PC-9 (cell line): Measurements from ENCODE around the gene NT5C2. TPM values are rescaled to one million over a fixed set of nuclear protein-coding genes. Genes with fewer than 3 reads are reported as not detected.

Source experiments
- BruUV-seq: library from RNA; stranded (reverse); fragments of 400-500 nt; replicated peaks from 2 replicates; lab custom pipeline; 2021; lab: Mats Ljungman, UMichigan
- CTCF ChIA-PET: fragments of 300-600 bp; sonication (Branson Sonifier 250); formaldehyde crosslinking; loops from one replicate; lab custom pipeline; 2022; ENCODE audit warnings: antibody characterized with exemption; lab: Charles Lee
- POLR2A ChIA-PET: fragments of 300-600 bp; sonication (Branson Sonifier 250); formaldehyde crosslinking; loops from one replicate; lab custom pipeline; 2022; ENCODE audit warnings: antibody characterized with exemption; ENCODE audit not compliant: unreplicated experiment; lab: Charles Lee
- DNase-seq, 2 experiments: peaks; one replicate each; pipeline versions ENCODE4 v3.0.0 to v3.0.0-alpha.2; 2015 to 2022; ENCODE audit warnings: mixed read lengths in 1 of 2
- H2AFZ ChIP-seq: fragments of 200-600 bp; sonication (generic); 2 replicates; pipeline ENCODE4 v1.8.1; 2017; ENCODE audit warnings: antibody characterized with exemption
- H3F3A ChIP-seq: fragments of 200-600 bp; sonication (generic); 2 replicates; pipeline ENCODE4 v1.8.1; 2017; ENCODE audit warnings: antibody characterized with exemption, mild to moderate bottlenecking, low read depth; ENCODE audit not compliant: insufficient read depth
- H3K27ac ChIP-seq: fragments of 200-600 bp; sonication (generic); 2 replicates; pipeline ENCODE4 v1.6.1; 2016; ENCODE audit warnings: mixed run types
- H3K27me3 ChIP-seq: fragments of 200-600 bp; sonication (generic); 2 replicates; pipeline ENCODE4 v1.6.1; 2016; ENCODE audit warnings: low read depth, mixed run types; ENCODE audit not compliant: insufficient read depth
- H3K36me3 ChIP-seq: fragments of 200-600 bp; sonication (generic); 2 replicates; pipeline ENCODE4 v1.6.1; 2016; ENCODE audit warnings: low read depth, mixed run types
- H3K4me1 ChIP-seq: fragments of 200-600 bp; sonication (generic); replicated peaks from 2 replicates; pipeline ENCODE4 v1.6.1; 2016; ENCODE audit warnings: mixed run types; ENCODE audit not compliant: insufficient read depth
- H3K4me2 ChIP-seq: fragments of 200-600 bp; sonication (generic); 2 replicates; pipeline ENCODE4 v1.6.1; 2017; ENCODE audit warnings: mixed run types
- H3K4me3 ChIP-seq: fragments of 200-600 bp; sonication (generic); 2 replicates; pipeline ENCODE4 v1.6.1; 2016; ENCODE audit warnings: mixed run types
- H3K79me2 ChIP-seq: fragments of 200-600 bp; sonication (generic); 2 replicates; pipeline ENCODE4 v1.6.1; 2017; ENCODE audit warnings: low read depth, mixed run types
- H3K9me2 ChIP-seq: fragments of 200-600 bp; sonication (generic); 2 replicates; pipeline ENCODE4 v1.8.1; 2017; ENCODE audit warnings: mild to moderate bottlenecking; ENCODE audit not compliant: insufficient read depth
- H3K9me3 ChIP-seq: fragments of 200-600 bp; sonication (generic); 2 replicates; pipeline ENCODE4 v1.8.1; 2016; ENCODE audit warnings: low read depth; ENCODE audit not compliant: insufficient read depth
- H4K20me1 ChIP-seq: fragments of 200-600 bp; sonication (generic); 2 replicates; pipeline ENCODE4 v1.8.1; 2017; ENCODE audit not compliant: insufficient read depth
- EZH2 ChIP-seq: fragments of 200-600 bp; sonication (generic); IDR thresholded peaks from 2 replicates; pipeline ENCODE4 v1.8.0; 2017; ENCODE audit warnings: antibody characterized with exemption, low read depth
- intact Hi-C: fragments of 100-400 bp; cut with micrococcal nuclease; formaldehyde crosslinking; loops from one replicate; pipeline ENCODE4 v1.10.0; 2022; ENCODE audit not compliant: unreplicated experiment
- total RNA-seq: library from RNA; stranded (reverse); gene quantifications from 2 replicates; pipeline ENCODE4 v1.2.3, GENCODE V29; 2021
- TF ChIP-seq, protein P1 (sequence below): fragments of 200-600 bp; sonication (generic); conservative IDR thresholded peaks from 2 replicates; pipeline ENCODE4 v1.6.1; 2017; ENCODE audit warnings: mixed run types, antibody characterized with exemption, mild to moderate bottlenecking, moderate library complexity

NT5C2 gene
- total RNA-seq, 1 experiment from 2014 or later: 67.9 TPM

DNA sequence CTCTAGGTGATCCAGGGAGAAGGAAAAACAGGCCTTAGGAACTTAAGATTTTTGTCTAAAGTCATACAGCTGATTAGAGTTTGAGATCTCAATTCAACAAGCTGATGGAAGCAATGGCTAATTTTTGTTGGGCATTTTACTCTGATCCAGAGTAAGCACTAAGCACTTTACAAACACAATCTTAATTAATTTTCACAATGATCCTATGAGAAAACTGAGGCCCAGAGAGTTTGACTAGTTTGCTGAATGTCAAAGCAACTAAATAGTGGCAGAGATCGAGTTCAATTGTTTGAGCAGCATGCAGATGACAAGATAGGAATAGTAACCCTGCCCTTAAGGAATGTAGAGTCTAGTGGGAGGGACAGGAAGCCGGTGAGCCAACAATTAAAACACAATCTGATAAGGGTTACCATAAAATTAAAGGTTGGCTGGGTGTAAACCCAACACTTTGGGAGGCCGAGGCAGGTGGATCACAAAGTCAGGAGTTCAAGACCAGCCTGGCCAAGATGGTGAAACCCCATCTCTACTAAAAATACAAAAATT, 39.1 kb upstream of the NT5C2 start:
- Histone ChIP-seq H3K4me1 (peaks cover 63% of the 10 kb centered on the region), H3K79me2 (no peaks in the 10 kb centered on the region), H3K27ac (peak overlapping the region; percentile 100), H2AFZ (no peak overlapping the region), H3K9me3 (no peaks in the 10 kb centered on the region), H3K27me3 (no peaks in the 10 kb centered on the region), H4K20me1 (no peaks in the 10 kb centered on the region), H3K9me2 (no peaks in the 10 kb centered on the region), H3K4me2 (peak overlapping the region; percentile 59), H3F3A (peaks cover 47% of the 10 kb centered on the region), H3K4me3 (no peak overlapping the region), H3K36me3 (no peaks in the 10 kb centered on the region)
- TF ChIP-seq EZH2: no peak
- TF ChIP-seq, protein P1, sequence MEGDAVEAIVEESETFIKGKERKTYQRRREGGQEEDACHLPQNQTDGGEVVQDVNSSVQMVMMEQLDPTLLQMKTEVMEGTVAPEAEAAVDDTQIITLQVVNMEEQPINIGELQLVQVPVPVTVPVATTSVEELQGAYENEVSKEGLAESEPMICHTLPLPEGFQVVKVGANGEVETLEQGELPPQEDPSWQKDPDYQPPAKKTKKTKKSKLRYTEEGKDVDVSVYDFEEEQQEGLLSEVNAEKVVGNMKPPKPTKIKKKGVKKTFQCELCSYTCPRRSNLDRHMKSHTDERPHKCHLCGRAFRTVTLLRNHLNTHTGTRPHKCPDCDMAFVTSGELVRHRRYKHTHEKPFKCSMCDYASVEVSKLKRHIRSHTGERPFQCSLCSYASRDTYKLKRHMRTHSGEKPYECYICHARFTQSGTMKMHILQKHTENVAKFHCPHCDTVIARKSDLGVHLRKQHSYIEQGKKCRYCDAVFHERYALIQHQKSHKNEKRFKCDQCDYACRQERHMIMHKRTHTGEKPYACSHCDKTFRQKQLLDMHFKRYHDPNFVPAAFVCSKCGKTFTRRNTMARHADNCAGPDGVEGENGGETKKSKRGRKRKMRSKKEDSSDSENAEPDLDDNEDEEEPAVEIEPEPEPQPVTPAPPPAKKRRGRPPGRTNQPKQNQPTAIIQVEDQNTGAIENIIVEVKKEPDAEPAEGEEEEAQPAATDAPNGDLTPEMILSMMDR: no peak
- POLR2A ChIA-PET: no interaction called here
- CTCF ChIA-PET: no interaction called here
- intact Hi-C loops: loop anchor here (10.0 kb wide), 2 partner anchors 117 to 517 kb away; partner anchors contain the start of genes ARL3 and SFXN2
- BruUV-seq: TSS peak; percentile 48
- DNase-seq: peak; percentile 23 to 58

DNA sequence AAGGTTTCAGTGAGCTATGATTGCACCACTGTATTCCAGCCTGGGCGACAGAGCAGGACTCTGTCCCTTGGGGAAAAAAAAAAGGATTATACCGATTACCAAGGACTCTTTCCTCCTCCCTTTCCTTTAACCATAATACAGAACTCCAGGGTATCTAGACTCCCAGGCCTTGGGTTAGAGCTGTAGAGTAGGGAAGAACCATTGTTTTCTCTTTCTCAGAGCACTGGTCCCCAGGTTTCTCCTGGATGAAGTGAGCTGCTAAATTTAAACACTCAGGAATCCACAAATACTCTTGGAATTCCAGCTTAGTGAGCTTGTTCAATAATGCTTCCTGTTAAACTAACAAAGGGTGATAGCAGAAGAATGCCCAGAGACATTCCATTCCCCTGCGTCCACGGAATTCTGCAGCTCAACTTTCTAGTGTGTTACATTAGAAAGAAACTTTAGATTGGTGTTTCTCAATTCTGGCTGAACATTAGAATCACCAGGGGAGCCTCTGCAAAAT, 38.0 kb upstream of the NT5C2 start:
- Histone ChIP-seq H4K20me1 (no peaks in the 10 kb centered on the region), H3K4me3 (peak overlapping the region; percentile 4; the same call in 1 of the 2 replicates), H3K36me3 (no peaks in the 10 kb centered on the region), H3K27ac (peak overlapping the region; percentile 100), H3K4me1 (peaks cover 70% of the 10 kb centered on the region), H3F3A (peaks cover 47% of the 10 kb centered on the region), H2AFZ (no peak overlapping the region), H3K79me2 (no peaks in the 10 kb centered on the region), H3K27me3 (no peaks in the 10 kb centered on the region), H3K4me2 (peak overlapping the region; percentile 59), H3K9me3 (no peaks in the 10 kb centered on the region), H3K9me2 (no peaks in the 10 kb centered on the region)
- no TSS peak for BruUV-seq
- TF ChIP-seq, protein P1: no peak
- TF ChIP-seq EZH2: no peak
- peak; percentile 68 to 94 for DNase-seq
- intact Hi-C loops: loop anchor here (1.0 to 10.0 kb wide), 4 partner anchors 8 to 516 kb away; partner anchors contain the start of genes ARL3, NT5C2 and SFXN2
- POLR2A ChIA-PET: interaction anchor here (0.5 to 0.9 kb wide), 6 partner anchors 38 to 126 kb away, joined by 3 to 15 read pairs (median 8); partner anchors contain the start of gene NT5C2
- CTCF ChIA-PET: interaction anchor here (0.7 to 1.2 kb wide), 2 partner anchors 11 to 562 kb away, joined by 4 to 6 read pairs; no protein-coding TSS in a partner anchor

DNA sequence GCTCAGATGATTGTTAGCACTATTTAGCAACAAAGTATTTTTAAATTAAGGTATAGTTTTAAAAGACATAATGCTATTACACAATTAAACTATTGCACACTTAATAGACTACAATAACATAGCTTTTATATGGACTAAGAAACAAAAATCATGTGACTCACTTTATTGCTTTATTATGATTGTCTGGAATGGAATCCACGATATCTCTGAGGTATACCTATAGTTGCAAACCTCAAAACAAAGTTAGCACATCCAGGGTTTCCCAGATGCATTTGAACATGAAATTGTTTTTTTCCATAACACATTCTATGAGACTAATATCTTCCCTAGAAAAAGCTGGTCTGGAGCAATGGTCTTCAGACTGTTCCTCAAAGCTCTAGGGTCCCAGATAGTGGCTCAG, 34.3 kb upstream of the NT5C2 start:
- H3K4me2 ChIP-seq: no peak overlapping the region
- H3K36me3 ChIP-seq: no peaks in the 10 kb centered on the region
- peaks cover 53% of the 10 kb centered on the region for H3K4me1 ChIP-seq
- no peaks in the 10 kb centered on the region for H4K20me1 ChIP-seq
- ChIA-PET POLR2A (no interaction called here), CTCF (interaction anchor here (0.7 kb wide), 2 partner anchors 17 to 1389 kb away, joined by 3 to 4 read pairs; no protein-coding TSS in a partner anchor)
- peak in 1 of 2 experiments; percentile 66 for DNase-seq
- peak overlapping the region; percentile 37; the same call in 1 of the 2 replicates for H3K27ac ChIP-seq
- peaks cover 5% of the 10 kb centered on the region; the same call in 1 of the 2 replicates for H3K9me3 ChIP-seq
- intact Hi-C loops: no loop called here
- peaks cover 33% of the 10 kb centered on the region for H3F3A ChIP-seq
- H2AFZ ChIP-seq: no peak overlapping the region
- no peak for TF ChIP-seq EZH2
- TF ChIP-seq, protein P1: no peak
- no peaks in the 10 kb centered on the region for H3K27me3 ChIP-seq
- no peak overlapping the region for H3K4me3 ChIP-seq
- H3K79me2 ChIP-seq: no peaks in the 10 kb centered on the region
- H3K9me2 ChIP-seq: no peaks in the 10 kb centered on the region
- BruUV-seq: no TSS peak
